ENCODE results near the gene RAB34.

RAB34 gene

GRCh38 chr17:28684963-28685362, 32.7 kb downstream of the RAB34 start:
- no peak for DNase-seq (ENCODE audit: low read depth)

DNA sequence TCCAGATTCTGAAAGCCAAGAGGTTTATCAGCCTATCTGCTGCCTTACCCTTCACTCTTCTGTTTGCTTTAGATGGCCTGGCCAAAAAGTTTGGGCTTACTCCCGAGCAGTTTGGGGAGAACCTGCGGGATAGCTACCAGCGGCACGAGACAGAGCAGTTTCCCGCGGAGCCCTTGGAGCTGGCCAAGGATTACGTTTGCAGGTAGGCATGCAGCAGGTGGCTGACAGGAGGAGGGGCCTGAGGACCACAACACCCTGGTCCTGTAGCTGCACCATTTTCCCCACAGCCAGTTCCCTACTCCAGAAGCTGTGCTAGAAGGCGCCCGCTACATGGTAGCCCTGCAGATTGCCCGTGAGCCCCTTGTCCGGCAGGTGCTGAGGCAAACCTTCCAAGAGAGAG, 35.0 kb downstream of the RAB34 start:
- no peak for DNase-seq (ENCODE audit: low read depth)

- no peak for DNase-seq (ENCODE audit: low read depth)
Observed at GRCh38 chr17:28675980-28676379, 41.7 kb downstream of the RAB34 start.

DNA sequence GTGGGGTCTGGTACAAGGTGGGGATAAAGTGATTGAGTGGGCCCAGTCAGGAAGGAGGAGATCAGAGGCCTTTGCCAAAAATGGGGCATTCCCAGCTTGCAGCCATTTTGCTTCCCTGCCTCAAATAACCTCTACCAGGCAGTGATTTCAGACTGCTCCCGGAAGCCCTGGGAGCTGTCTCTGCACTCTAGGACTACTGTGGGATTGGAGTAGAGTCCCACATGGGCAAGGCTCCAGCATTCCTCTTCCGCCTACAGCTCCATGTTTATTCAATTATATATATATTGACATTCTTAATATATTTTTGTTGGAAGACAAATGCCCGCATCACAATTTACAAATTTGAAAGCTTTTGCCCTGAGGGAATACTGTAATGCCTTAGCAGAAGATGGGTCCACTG, 42.2 kb downstream of the RAB34 start:
- DNase-seq (ENCODE audit: low read depth) = no peak

GRCh38 chr17:28669918-28670317, 47.8 kb downstream of the RAB34 start:
- DNase-seq (ENCODE audit: low read depth) = no peak

DNA sequence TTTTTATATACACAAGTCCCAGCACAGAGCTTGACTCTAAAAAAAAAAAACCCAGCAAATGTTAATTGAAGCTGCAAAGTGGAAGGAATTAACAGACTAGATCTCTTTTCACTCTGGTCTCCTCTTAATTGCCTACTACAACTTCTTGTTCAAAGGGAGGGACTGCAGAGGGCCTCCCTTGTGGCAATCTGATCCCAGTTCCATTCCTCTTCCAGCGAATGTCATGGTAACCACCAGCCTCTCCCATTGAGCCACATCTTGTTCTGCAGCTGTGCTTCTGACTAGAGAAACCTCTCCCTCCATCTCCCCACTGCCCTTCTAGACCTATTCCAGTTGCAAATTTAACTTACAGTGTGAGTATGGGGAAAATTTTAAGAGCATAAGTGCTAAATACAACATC, 49.8 kb downstream of the RAB34 start:
- no peak for DNase-seq (ENCODE audit: low read depth)

DNA sequence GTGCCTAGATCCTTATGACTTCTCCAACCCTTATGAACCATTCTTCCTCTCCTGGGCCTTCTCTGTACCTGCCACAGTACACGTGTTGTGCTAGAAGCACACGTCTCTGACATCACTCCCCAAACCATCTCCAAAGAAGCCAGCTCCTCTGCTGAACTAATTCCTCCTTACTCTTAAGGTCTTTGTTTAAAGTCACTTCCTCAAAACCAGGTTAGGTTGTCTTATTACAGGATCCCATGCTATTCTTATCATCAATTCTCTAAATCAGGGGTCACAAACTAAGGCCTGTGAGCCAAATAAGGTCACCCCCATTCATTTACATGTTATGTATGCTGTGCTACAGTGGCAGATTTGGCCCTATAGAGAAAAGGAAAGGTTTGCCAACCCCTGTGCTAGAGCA, 51.7 kb downstream of the RAB34 start:
- DNase-seq (ENCODE audit: low read depth) = no peak

All from CMK (cell line).